GM19395 (cell line): ENCODE data around the gene LPCAT4.
"Not testable (repeated sequence)": the region's sequence is repeated elsewhere in the genome, so short reads cannot be mapped to it uniquely, and the experiment has no call there.

Source experiments
- ATAC-seq: cut with Tn5 transposase; IDR thresholded peaks from one replicate; pipeline ENCODE4 v1.9.1; 2021; ENCODE audit warnings: mild to moderate bottlenecking, moderate library complexity; ENCODE audit not compliant: unreplicated experiment

The LPCAT4 gene

GRCh38 chr15:34367101-34368081 is at the start of gene LPCAT4:
Gene LPCAT4 (minus strand): TSS chr15:34367196. CDS start chr15:34367100, 96 bp downstream.
- ATAC-seq: peak; percentile 71

DNA sequence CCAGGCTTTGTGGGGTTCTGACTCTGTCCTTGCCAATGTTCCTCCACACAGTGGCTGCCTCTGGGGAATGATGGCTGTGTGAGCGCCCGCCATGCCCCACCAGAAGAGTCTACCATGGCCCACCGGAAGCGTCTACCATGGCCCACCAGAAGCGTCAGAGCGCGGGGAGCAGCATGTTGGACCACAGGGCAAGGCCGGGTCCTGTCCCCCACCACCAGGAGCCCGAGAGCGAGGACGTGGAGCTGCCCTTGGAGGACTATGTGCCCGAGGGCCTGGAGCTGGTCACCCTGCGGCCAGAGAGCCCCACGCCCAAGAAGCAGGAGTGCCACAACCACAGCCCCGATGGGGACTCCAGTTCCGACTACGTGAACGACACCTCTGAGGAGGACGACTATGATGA is 42.5 kb upstream of the LPCAT4 start:
- ATAC-seq: not testable (repeated sequence)

- ATAC-seq: not testable (repeated sequence)
These were observed 42.0 kb upstream of the LPCAT4 start for GRCh38 chr15:34408973-34409372.

- ATAC-seq: not testable (repeated sequence)
These were observed 36.9 kb upstream of the LPCAT4 start for GRCh38 chr15:34403899-34404298.

GRCh38 chr15:34403160-34403598 is 36.2 kb upstream of the LPCAT4 start:
- peak; percentile 79 for ATAC-seq

DNA sequence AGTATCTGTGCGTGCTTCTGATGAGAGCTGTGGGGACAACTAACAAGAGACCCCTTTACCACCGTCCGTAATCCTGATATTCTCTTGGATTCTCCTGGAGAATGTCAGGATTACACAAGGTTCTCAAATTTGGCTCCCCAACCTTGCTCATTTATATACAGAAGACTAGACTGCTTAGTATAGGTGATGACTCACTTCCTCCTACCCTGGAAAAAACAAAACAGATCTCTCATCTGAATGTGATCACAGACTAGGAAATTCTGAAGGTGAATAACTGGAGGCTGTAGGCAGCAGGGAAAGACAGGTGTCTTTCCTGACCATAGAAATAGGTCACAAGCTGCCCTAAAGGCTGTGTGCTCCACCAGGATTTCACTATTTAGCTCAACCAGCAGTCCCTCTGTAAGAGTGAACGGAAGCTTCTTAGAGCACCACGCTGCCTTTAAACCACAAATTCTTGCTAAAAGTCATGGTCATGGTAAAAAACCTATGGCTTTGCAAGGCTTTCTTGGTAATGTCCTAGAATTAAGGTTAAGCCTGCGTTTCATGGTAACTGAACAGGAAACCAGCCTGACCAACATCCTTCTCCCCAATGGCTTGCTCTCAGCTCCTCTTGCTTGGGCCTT is 30.8 kb upstream of the LPCAT4 start:
- ATAC-seq: not testable (repeated sequence)

GRCh38 chr15:34392981-34393380 is 26.0 kb upstream of the LPCAT4 start:
- not testable (repeated sequence) for ATAC-seq

GRCh38 chr15:34389594-34390086 is 22.6 kb upstream of the LPCAT4 start:
- not testable (repeated sequence) for ATAC-seq

- not testable (repeated sequence) for ATAC-seq
These were observed 15.0 kb upstream of the LPCAT4 start for GRCh38 chr15:34381829-34382521.

DNA sequence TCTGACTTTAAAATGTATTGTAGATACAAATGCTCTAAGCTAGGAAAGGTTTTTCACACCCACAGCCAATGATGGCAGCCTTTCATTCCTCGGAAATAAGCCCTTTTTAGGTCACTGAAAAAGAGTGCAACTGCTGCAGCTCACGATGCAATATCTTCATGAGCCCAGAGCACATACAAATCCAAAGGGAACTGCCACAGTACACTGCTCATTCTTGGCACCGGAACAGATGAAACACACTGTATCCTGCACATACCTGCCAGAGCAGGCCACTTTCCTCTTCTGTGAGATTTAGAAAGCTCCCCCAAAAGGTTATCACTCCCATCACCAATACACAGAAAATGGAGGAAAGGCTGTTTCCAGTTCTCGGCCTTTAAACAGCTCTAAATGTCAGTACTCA is 13.5 kb upstream of the LPCAT4 start:
- not testable (repeated sequence) for ATAC-seq

DNA sequence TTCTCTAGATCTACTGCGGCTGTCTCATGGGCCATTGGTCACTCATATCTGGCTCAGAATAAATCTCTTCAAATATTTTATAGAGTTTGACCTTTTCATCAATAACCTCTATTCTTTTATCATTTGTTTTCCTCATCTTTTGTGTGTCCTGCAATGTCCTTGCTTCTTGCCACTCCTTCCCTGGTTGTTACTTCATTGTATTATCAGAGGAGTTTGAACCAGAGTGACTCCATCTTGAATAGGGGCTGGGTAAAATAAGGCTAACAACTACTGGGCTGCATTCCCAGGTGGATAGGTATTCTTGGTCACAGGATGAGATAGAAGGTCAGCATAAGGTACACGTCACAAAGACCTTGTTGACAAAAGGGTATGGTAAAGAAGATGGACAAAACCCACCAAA is 9.9 kb upstream of the LPCAT4 start:
- no peak for ATAC-seq

- ATAC-seq: not testable (repeated sequence)
These were observed 8.5 kb upstream of the LPCAT4 start for GRCh38 chr15:34375541-34375940.

DNA sequence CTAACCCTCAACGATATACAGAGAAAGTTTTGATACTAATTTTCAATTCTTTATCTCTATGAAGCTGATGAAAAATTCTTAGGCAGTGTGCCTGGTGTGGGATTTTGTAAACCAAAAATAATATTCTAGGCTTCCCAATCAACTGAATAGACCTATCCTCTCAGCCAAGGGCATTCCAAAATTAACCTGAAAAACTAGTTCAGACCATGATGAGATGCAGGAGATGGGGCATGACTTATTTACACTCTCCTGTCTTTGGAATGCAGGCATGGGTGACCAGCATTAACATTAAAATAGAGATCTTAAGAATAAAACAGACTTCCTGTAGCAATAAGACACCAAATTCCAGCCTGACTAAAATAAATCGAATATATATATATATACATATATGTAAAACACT is 7.8 kb upstream of the LPCAT4 start:
- ATAC-seq: no peak

DNA sequence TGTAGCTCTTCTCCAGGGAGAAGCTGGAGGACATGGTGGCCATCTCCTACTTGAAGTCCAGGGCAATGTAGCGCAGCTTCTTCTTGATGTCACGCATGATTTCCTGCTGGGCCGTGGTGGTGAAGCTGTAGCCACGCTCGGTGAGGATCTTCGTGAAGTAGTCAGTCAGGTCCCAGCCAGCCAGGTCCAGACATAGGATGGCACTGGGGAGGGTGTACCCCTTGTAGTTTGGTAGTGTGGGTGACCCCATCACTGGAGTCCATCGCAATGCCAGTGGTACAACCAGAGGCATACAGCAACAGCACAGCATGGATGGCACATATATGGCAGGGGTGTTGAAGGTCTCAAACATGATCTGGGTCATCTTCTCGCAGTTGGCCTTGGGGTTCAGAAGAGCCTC is 7.0 kb upstream of the LPCAT4 start:
- ATAC-seq: no peak

DNA sequence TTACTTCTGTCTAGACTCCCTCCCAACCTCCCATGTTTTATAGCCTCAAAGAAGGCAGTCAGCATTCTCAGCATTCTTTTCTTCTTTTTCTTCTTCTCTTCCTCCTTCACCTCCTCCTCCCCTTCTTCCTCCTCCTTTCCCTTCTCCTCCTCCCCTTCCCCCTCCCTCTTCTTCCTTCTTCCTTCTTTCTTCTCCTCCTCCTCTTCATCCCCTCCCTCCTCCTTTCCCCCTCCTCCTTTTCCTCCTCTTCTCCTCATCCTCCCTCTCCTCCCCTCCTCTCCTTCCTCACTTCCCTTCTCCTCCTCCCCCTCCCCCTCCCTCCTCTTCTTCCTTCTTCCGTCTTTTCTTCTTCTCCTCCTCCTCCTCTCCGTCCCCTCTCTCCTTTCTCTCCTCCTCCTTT is 3.6 kb upstream of the LPCAT4 start:
- ATAC-seq: no peak

DNA sequence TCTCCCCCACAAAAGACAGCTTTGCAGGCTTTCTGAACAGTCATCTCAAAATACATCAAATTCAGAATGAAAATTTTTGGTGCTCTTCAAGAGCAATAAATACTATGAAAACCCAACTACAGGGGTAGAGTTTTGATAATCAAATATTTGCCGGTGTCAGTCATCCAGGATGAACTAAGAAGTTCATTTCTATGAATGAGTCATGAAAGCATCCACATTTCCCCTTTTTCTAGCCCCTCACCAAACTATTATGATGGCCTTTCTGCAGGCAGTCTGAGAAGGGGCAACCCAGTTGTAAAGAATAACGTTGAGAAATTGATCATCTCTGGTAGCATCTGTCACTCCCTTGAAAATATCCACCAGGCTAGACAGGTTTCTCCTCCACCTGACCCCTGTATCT is 3.1 kb upstream of the LPCAT4 start:
- no peak for ATAC-seq

DNA sequence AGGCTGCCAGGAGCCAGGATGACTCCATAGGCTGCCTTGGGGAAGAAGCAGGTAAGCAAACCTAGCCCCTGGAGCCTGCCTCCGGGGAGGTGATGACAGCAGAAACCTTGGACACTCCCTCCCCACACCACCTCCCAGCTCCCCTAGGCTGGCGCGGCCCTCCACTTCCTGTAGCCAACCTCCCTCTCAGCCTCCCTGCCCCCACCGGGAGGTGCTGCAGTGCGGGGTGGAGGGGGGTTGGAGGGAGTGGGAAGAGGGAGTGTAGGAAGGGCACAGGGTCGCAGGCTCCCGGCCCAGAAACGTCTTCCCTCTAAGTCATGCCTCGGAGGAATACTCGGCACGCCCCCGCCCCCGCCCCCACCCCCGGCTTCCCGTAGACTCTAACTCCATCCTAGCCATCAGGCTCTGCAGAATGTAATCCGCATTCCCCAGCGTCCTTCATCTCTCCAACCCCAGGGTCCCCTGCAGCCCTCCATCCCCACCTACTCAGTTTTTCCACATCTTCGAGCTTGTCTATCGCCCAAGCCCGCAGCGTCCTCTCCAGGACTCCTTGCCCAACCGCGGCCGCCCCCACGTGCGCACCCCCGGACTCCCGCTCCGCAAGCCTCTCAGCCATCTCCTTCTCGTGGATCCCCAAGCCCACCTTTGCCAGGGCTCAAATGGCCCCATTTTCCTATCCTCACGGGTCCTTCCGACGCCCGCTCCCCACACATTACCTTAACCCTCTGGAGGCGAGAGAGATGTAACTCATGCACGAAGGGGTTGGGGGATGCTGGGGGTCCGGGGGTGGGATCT is 528 bp downstream of the LPCAT4 start:
- no peak for ATAC-seq

DNA sequence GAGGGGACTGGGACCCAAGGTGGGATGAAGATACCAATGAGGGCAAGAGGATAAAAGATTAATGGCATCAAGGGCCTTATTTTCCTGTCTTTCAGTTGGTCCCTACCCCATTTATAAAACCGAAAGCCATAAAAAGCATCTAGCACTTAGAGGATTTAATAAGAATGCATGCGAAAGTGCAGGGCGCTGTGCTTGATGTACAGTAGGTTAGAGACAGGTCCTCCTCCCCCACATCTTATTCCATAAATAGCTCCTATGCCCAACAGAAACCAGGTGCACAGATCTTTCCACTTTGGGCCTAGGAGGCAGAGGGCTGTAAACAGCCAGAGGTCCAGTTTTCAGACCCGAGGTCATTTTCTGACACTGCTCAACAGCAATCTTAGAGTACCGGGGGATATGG is 1.2 kb downstream of the LPCAT4 start:
- ATAC-seq: no peak

DNA sequence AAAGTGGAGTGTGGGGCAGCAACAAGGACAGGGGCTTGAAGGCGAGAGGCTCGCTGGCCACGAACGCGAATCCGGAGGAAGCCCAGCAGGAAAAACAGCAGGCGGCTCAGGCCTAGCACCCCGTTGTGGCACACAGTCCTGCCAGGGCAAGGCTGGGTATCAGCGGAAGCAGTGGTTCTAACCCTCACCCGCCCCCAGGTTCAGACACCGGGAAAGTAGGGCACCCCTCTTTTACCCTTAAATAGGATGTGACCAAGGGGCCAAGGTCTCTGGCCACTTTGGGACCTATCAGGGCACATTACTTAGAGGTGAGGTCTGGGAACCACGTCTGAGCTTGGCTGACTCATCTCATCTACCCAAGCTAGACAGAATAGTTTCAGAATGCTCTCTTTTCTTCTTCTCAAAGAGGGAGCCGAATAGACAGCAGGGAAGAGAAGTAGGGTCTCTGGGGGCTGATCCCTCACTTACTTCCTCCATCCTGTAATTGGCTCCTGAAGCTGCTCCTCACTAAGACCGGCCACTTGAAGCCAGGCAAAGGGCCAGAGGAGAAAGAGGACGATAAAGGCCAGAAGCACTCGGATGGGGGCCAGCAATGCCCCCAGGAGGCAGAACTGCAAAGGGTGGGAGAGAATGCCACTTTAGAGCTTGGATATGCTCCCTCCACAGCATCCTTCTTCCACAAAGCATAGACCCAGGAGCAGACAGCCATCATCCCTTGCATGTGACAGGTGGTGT is 1.7 kb downstream of the LPCAT4 start:
- no peak for ATAC-seq

DNA sequence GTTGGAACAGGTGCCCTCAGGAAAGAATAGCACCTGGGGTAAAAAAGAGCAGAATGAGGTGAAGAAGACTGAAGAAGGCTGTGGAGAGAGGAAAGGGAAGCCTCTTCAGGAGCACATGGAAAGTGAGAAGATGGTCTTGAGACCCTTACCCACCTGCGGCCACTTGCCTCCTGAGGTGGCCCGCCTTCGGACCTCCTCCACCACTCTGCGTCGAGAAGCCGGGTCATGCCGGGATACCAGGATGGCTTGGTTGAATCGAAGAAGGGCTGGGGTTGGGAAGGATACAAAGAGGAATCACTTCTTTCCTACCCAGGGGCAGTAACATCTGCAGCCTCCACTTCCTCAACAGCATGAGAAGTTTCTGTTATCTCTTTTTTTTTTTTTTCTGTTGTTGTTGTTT is 3.0 kb downstream of the LPCAT4 start:
- ATAC-seq: no peak
